Neural progenitor cell (in vitro differentiated cells): ENCODE results near the gene SCIN. TPM values are rescaled to one million over a fixed set of nuclear protein-coding genes. Genes with fewer than 3 reads are reported as not detected.

Experiments used
- DNase-seq: peaks from one replicate; pipeline ENCODE4 v3.0.0-alpha.2; 2016; ENCODE audit warnings: low spot score
- H2AFZ ChIP-seq: fragments of 200-600 bp; sonication (generic); replicated peaks from 2 replicates; pipeline ENCODE4 v1.6.1; 2016; ENCODE audit warnings: antibody characterized with exemption
- H3F3A ChIP-seq: fragments of 200-600 bp; sonication (generic); 2 replicates; pipeline ENCODE4 v1.6.1; 2016; ENCODE audit warnings: antibody characterized with exemption, low read depth
- H3K27ac ChIP-seq: fragments of 200-600 bp; sonication (generic); 2 replicates; pipeline ENCODE4 v1.5.1; 2016; ENCODE audit warnings: mild to moderate bottlenecking
- H3K27me3 ChIP-seq: fragments of 200-600 bp; sonication (generic); 2 replicates; pipeline ENCODE4 v1.6.1; 2016; ENCODE audit warnings: mild to moderate bottlenecking, moderate library complexity
- H3K36me3 ChIP-seq: fragments of 200-600 bp; sonication (generic); 2 replicates; pipeline ENCODE4 v1.5.1; 2016
- H3K4me1 ChIP-seq: fragments of 200-600 bp; sonication (generic); 2 replicates; pipeline ENCODE4 v1.6.1; 2016; ENCODE audit warnings: mixed run types
- H3K4me2 ChIP-seq: fragments of 200-600 bp; sonication (generic); 2 replicates; pipeline ENCODE4 v1.6.1; 2016
- H3K4me3 ChIP-seq: fragments of 200-600 bp; sonication (generic); 2 replicates; pipeline ENCODE4 v1.5.1; 2016
- H3K79me2 ChIP-seq: fragments of 200-600 bp; sonication (generic); 2 replicates; pipeline ENCODE4 v1.6.1; 2016; ENCODE audit warnings: low read depth
- H3K9ac ChIP-seq: fragments of 200-600 bp; sonication (generic); 2 replicates; pipeline ENCODE4 v1.6.1; 2016
- H3K9me3 ChIP-seq: fragments of 200-600 bp; sonication (generic); 2 replicates; pipeline ENCODE4 v1.5.1; 2016; ENCODE audit warnings: low read depth
- H4K20me1 ChIP-seq: fragments of 200-600 bp; sonication (generic); 2 replicates; pipeline ENCODE4 v1.6.1; 2016; ENCODE audit warnings: low read depth
- H3K27ac Mint-ChIP-seq: 3 replicates; pipeline ENCODE4 v1.8.0; 2021; ENCODE audit warnings: mixed read lengths
- H3K27me3 Mint-ChIP-seq: 2 replicates; pipeline ENCODE4 v1.8.0; 2022; ENCODE audit warnings: low read depth, mild to moderate bottlenecking, inconsistent platforms, moderate library complexity, mixed read lengths; ENCODE audit not compliant: insufficient read depth
- H3K36me3 Mint-ChIP-seq: 3 replicates; pipeline ENCODE4 v1.8.0; 2021; ENCODE audit warnings: mixed read lengths
- H3K4me1 Mint-ChIP-seq: 3 replicates; pipeline ENCODE4 v1.8.0; 2021; ENCODE audit warnings: mixed read lengths
- H3K4me3 Mint-ChIP-seq: 3 replicates; pipeline ENCODE4 v1.8.0; 2021; ENCODE audit warnings: mild to moderate bottlenecking, moderate library complexity, mixed read lengths
- H3K9me3 Mint-ChIP-seq: 3 replicates; pipeline ENCODE4 v1.8.0; 2020; ENCODE audit warnings: mixed read lengths
- EZH2 ChIP-seq: fragments of 200-600 bp; sonication (generic); IDR thresholded peaks from 2 replicates; pipeline ENCODE4 v1.6.1; 2017; ENCODE audit warnings: antibody characterized with exemption, mild to moderate bottlenecking, moderate library complexity
- EZH2phosphoT487 ChIP-seq: fragments of 200-600 bp; sonication (generic); IDR thresholded peaks from 2 replicates; pipeline ENCODE4 v1.6.1; 2017; ENCODE audit warnings: antibody characterized with exemption
- total RNA-seq: library from RNA; depleted of rRNA; stranded (reverse); fragments of >200 nt; gene quantifications from 2 replicates; pipeline ENCODE4 v1.2.3, GENCODE V29; 2015; ENCODE audit warnings: low replicate concordance
- TF ChIP-seq, protein P1 (sequence below): fragments of 200-600 bp; sonication (generic); IDR thresholded peaks from 2 replicates; pipeline ENCODE4 v1.5.1; 2017; ENCODE audit warnings: antibody characterized with exemption, mild to moderate bottlenecking

The SCIN gene
- total RNA-seq, 1 donor from 2014 or later, result not detected

DNA sequence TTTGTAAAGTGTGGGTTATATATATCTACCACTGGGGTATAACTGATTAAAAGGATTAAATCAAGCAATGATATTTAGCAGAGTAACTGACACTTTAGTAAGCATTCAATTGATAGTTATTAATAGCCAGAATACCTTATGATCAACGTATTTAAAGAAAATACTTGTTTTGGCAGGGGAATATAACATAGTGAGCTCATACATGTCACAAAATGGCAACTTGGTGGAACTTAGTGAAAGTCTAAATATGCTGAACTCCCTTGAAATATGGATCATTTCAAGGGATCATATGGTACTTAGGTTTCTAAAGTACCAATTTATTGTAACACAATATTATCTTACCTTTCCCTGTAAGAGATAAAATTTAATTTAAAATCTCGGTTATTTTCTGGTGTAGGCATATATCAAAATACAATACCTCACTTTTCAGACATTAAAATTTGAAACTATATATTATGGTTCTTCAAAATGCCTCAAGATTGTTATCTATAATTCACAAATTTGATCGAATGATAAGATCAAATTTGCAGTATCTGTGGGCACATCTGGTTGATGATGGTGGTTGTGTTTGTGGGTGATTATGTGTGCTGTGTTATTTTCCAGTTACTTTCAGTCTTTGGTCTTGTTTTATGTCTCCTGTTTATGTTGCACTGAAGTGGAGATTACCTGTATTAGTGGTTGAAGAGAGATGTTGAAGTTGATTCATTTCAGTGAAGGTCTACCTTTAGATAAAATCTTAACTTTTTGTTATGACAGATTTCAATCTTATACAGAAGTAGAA is 122.1 kb downstream of the SCIN start:
- peaks cover 20% of the 10 kb centered on the region for H3K4me1 ChIP-seq
- Mint-ChIP-seq H3K9me3 (peaks cover 6% of the 10 kb centered on the region), H3K27me3 (no peaks in the 10 kb centered on the region), H3K4me1 (peaks cover 30% of the 10 kb centered on the region), H3K4me3 (no peak overlapping the region), H3K36me3 (peaks cover 39% of the 10 kb centered on the region), H3K27ac (no peak overlapping the region)
- H2AFZ ChIP-seq, result no peak overlapping the region
- H3K9ac ChIP-seq, result no peak overlapping the region
- no peak overlapping the region for H3K4me3 ChIP-seq
- TF ChIP-seq EZH2phosphoT487 (no peak), EZH2 (no peak)
- TF ChIP-seq, protein P1, sequence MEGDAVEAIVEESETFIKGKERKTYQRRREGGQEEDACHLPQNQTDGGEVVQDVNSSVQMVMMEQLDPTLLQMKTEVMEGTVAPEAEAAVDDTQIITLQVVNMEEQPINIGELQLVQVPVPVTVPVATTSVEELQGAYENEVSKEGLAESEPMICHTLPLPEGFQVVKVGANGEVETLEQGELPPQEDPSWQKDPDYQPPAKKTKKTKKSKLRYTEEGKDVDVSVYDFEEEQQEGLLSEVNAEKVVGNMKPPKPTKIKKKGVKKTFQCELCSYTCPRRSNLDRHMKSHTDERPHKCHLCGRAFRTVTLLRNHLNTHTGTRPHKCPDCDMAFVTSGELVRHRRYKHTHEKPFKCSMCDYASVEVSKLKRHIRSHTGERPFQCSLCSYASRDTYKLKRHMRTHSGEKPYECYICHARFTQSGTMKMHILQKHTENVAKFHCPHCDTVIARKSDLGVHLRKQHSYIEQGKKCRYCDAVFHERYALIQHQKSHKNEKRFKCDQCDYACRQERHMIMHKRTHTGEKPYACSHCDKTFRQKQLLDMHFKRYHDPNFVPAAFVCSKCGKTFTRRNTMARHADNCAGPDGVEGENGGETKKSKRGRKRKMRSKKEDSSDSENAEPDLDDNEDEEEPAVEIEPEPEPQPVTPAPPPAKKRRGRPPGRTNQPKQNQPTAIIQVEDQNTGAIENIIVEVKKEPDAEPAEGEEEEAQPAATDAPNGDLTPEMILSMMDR, result no peak
- H3K79me2 ChIP-seq, result peaks cover 76% of the 10 kb centered on the region
- no peak for DNase-seq
- H3K9me3 ChIP-seq, result no peaks in the 10 kb centered on the region
- H4K20me1 ChIP-seq, result peaks cover 8% of the 10 kb centered on the region
- H3K36me3 ChIP-seq, result no peaks in the 10 kb centered on the region
- H3F3A ChIP-seq, result peaks cover 11% of the 10 kb centered on the region
- no peak overlapping the region for H3K27ac ChIP-seq
- H3K27me3 ChIP-seq, result no peaks in the 10 kb centered on the region
- no peak overlapping the region for H3K4me2 ChIP-seq

DNA sequence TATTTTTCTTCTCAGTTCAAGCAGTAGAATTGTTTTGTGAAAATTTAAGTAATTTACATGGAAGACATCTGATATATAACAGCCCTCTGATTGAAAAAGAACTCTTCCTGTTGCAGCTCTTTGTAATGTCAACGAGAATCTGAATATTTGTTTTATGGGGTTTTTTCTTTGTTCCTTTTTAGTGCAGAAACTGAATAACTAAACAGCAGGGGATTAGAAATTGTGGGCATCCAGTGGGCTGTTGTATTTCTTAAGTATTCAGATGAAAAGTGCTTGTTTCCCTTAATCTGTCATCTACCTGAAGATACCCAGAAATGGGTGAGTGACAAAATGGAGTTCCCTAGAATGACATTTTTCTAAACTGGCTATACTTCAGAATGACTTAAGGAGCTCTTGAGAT is 124.3 kb downstream of the SCIN start:
- peaks cover 8% of the 10 kb centered on the region for H4K20me1 ChIP-seq
- peaks cover 55% of the 10 kb centered on the region for H3K79me2 ChIP-seq
- H3K4me3 ChIP-seq, result no peak overlapping the region
- H3K27ac ChIP-seq, result no peak overlapping the region
- H3K27ac Mint-ChIP-seq, result no peak overlapping the region
- H3K4me1 ChIP-seq, result peaks cover 11% of the 10 kb centered on the region
- no peak overlapping the region for H2AFZ ChIP-seq
- no peaks in the 10 kb centered on the region for H3K9me3 ChIP-seq
- peaks cover 16% of the 10 kb centered on the region for H3K9me3 Mint-ChIP-seq
- no peak overlapping the region for H3K4me3 Mint-ChIP-seq
- peaks cover 37% of the 10 kb centered on the region for H3K36me3 Mint-ChIP-seq
- no peak for DNase-seq
- H3K4me2 ChIP-seq, result no peak overlapping the region
- peaks cover 25% of the 10 kb centered on the region for H3K4me1 Mint-ChIP-seq
- no peaks in the 10 kb centered on the region for H3K36me3 ChIP-seq
- H3K27me3 ChIP-seq, result no peaks in the 10 kb centered on the region
- no peak for TF ChIP-seq EZH2
- TF ChIP-seq, protein P1, result no peak
- TF ChIP-seq EZH2phosphoT487, result no peak
- peaks cover 11% of the 10 kb centered on the region for H3F3A ChIP-seq
- no peaks in the 10 kb centered on the region for H3K27me3 Mint-ChIP-seq
- no peak overlapping the region for H3K9ac ChIP-seq

DNA sequence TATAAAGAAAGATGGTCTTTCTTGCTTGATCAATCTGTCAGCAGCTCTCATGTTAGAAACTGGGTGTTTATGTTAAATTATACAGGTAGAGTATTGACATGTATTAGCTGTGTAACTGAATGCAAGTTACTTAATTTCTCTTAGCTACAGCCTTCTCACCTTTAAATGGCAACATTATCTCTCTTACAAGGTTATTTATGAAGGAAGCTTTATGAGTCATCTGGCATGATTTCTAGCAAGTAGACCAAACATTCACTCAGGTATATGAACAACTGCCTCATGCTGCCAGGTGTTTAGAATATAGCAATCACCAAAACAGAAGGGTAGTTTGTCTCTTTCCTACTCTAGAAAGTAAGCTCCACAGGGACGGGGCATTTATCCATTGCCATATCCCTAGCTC is 125.4 kb downstream of the SCIN start:
- Mint-ChIP-seq H3K4me3 (no peak overlapping the region), H3K27me3 (no peaks in the 10 kb centered on the region), H3K4me1 (peaks cover 19% of the 10 kb centered on the region), H3K9me3 (peaks cover 26% of the 10 kb centered on the region), H3K27ac (no peak overlapping the region), H3K36me3 (peaks cover 41% of the 10 kb centered on the region)
- no peak overlapping the region for H3K9ac ChIP-seq
- H3K4me3 ChIP-seq, result no peak overlapping the region
- TF ChIP-seq, protein P1, result no peak
- TF ChIP-seq EZH2phosphoT487 (no peak), EZH2 (no peak)
- no peaks in the 10 kb centered on the region for H3K4me1 ChIP-seq
- peaks cover 43% of the 10 kb centered on the region for H3K79me2 ChIP-seq
- no peaks in the 10 kb centered on the region for H3K9me3 ChIP-seq
- H4K20me1 ChIP-seq, result peaks cover under 1% of the 10 kb centered on the region
- H3K27ac ChIP-seq, result no peak overlapping the region
- no peak overlapping the region for H2AFZ ChIP-seq
- H3K27me3 ChIP-seq, result no peaks in the 10 kb centered on the region
- H3F3A ChIP-seq, result peaks cover 11% of the 10 kb centered on the region
- H3K36me3 ChIP-seq, result no peaks in the 10 kb centered on the region
- H3K4me2 ChIP-seq, result no peak overlapping the region
- no peak for DNase-seq
